NCI-H774 (cell line): ENCODE measurements around the gene PGAP1.

Source experiments
- DNase-seq: peaks from one replicate; lab custom pipeline; 2025; lab: John Stamatoyannopoulos, UW

The PGAP1 gene

DNA sequence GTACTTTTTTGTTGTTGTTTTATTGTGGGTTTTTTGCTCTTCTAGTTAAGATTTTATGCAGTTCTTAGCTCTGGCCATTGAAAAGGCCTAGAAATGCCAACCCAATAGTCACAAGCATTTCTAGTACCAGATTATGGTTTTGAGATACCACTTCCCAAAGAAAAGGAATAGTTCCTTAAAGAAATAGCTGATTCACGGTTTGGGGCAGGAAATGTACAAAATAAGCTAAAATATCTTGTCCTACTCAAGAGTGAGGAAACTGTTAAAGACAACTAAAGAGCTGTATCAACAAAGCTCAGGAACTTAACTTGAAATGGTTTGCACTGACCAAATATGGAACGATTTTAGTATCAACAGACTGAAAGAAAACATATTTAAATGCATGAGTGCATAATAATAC is 35.4 kb downstream of the PGAP1 start:
- DNase-seq, result no peak

DNA sequence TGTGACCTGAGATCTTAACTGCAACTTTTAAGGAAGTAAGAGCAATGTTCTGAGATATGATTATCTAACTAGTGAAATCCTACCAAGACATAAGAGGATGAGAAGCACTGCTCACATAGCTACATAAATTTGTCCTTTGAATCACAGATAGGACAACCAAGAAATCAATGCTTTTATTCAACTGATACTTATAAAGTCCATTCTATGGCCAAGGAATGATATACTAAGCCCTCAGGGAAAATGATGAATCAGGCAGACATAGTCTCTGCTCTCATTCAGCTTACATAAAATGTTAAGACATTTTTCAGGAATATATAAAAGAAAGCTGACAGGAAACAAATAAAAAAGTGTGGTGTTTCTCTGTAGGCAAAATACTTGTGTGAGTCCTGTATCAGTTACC is 39.1 kb downstream of the PGAP1 start:
- no peak for DNase-seq

DNA sequence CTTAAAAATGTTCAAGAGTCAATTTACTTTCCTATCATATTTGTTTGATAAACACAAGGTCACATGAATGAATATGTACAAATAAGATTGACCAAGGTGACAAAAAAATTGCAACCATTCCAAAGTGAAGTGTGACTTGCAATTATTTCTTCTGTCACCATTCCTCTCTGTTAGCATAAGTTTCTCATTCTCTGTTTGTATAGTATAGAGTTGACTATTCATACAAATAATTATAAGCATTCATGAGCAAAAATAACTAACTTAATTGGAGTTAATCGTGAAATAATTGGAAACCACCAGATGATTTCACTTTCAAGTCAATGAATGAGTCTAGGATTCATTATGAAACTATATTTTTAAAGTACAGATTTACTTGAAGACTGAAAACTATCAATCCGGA is 42.1 kb downstream of the PGAP1 start:
- no peak for DNase-seq

DNA sequence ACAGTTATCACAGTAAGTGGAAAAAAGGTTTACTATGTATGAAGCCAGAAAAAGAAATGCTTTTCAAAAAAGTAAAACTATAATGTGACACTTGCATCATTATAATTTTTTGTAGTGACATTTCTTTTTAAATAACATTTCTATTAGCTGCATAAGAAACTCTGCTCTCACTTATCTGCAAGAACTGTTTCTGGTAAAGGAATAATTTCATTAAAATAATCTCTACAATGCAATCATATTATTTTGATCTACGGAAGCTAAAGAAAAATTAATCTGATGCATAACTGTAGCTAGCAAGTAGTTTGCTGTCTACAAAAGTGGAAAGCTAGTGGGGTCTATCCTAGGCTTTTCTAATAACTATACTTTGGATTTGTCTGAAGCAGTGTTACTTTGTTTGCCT is 50.1 kb downstream of the PGAP1 start:
- no peak for DNase-seq

DNA sequence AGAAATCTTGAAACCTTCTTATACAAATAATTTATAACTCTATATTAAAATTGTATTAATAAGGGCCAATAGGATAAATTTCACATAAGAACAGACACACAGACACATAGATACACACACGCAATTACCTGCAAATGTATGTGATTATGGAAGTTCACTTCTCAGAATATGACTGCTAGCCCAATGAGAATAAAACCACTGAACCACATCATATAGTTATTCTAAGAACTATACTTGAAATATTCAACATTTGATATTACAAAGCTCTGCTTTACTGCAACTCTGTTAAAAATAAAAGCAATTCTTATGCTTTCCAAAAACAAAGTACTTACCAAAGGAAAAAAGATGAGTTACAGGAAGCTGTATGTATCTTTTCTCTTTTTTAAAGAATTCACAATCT is 51.1 kb downstream of the PGAP1 start:
- DNase-seq, result no peak

DNA sequence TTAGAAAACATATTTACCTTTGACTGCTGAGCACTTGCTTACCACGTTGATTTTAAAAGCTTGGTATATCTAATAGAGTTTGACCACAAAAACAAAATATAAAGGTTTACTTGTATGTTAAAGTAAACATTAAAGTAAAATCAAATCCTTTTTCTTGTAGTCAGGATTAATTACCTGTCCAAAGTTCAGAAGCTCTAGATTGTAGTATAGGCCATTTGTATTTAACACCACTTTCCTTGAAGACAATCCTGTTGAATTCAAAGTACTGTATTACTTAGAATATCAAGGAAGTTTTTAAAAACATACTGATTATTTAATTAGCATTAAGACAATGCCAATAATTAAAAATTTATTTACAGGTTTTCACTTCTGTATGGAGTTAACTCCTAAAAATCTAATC is 53.0 kb downstream of the PGAP1 start:
- no peak for DNase-seq

DNA sequence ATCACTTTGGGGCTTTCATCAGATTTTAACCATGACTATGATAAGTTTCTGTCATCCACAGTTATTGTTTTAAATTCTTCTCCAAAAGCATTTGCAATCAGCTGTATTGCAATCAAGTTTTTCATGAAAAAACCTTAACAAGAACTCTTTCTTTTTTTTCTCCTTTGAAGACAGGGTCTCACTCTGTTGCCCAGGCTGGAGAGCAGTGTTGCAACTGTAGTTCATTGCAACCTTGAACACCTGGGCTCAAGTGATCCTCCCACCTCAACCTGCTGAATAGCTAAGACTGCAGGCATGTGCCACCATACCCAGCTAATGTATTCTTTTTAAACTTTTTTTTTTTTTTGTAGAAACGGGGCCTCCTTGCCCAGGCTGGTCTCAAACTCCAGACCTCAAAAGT is 71.9 kb downstream of the PGAP1 start:
- no peak for DNase-seq

DNA sequence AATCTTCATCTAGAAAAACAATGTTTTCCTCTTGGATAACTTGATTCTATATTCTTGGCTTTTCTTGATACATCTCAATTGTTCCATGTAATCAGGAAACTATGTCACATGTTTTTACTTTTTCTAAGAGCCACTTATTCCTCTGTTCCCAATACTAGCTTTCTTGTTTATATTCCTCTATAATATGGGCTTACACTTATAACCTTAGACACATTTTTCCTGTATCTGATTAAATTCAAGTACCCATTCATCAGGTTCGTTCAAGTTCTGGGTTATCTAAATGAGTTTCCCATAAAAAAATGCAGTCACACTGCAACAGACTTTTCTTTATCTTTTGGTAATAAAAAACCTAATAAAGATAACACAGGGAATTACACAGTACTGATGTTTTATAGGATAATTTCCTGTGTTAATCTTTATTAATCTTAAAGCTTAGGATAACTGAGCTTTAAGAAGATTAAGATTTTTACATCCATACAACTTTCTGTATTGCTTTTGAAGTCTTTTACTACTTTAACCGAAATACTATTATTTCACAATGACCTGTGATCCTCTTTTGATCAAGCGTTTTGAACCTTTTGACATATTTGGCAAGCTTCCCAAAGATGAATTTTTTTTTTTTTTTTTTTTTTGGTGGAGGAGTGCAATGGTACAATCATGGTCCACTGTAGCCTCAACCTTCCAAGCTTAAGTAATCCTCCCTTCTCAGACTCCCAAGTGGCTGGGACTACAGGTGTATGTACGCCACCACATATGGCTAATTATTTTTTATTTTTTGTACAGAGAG is 73.0 kb downstream of the PGAP1 start:
- no peak for DNase-seq

DNA sequence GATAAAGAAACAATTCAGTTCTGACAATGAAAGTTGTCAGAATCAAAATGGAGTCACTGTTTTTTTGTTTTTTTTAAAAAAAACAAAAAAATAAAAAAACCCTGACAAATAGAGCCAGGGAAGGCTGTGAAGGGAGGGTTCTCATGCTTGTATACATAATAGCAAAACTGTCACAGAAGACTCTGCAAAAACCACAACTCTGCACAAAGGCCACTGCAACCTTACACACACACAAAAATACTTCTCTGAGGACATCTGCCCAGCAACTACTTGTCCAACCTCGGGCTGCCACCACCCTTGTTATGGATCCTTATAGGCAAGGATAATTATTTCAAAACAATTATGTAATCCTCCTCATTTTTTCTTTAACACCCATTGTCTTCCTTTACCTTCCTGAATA is 75.4 kb downstream of the PGAP1 start:
- no peak for DNase-seq

DNA sequence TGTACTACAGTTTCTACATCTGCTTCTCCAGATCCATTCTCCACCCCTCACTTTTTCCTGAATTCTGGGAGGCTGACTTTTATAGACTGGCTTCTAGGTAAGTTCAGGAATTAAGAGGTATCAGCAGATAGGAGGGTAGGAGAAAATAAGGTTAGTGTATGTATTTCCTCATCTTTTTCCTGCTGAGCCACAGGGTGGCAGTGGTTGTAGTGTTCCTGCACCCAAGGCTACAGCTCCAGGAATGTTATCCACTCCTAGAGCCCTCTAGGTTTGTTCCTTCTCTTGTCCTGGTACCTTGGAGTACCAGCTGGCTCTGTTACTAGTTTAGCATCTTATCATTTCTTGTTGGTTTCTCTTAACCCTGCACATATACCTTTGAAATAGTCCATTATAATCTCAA is 76.6 kb downstream of the PGAP1 start:
- no peak for DNase-seq

DNA sequence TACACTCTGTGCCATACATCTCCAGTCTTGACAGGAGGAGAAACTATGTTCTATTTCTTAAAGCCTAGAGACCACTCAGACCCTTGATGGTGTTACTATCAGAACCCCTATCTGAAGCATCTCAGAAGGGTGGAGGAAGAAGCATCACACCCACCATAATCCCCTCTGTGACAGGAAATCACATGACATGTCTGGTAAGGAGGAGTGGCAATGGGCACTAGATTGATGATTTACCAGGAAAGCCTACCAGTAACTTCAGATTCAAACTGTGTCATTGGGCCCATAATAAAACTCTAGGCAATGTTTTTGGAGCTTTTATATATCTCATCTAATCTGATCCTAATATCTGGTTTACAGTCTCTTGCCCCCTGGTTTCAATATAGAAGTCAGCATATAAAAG is 80.2 kb downstream of the PGAP1 start:
- DNase-seq, result no peak

DNA sequence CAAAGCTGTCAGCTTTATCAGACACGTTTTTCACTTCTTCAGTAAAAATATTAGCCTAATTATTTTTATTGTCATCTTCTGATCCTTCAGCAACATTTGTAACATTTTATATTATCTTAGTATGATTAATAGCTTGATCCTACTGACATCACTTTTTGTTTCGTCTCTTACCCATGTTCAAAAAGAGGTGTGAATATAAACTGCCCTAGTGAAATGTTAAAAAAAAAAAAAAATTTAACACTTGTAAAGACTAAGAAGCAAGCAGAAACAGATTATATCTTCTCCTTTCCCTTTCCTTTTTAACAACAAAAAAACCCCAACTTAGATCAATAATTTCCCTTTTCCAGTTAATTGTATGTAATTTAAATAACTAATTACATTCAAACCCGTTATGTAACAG is 81.1 kb downstream of the PGAP1 start:
- DNase-seq, result no peak

DNA sequence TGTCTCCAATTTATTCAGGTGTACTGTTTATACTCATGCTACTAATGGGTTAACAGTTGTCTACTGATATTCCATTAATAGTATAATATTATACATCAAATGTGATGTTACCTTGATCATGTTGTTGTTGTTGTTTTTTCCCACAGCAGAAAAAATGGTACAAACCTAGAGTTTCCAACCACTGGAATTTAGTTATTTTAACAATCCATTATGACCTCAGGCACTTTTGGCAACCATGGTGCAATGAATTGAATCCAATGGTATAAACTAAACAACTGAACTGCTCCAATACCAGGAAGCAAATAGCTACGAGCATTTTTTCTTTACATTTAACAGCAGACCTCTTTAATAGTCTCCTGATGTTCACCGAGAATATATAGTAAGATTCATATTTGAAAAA is 86.3 kb downstream of the PGAP1 start:
- DNase-seq, result no peak

DNA sequence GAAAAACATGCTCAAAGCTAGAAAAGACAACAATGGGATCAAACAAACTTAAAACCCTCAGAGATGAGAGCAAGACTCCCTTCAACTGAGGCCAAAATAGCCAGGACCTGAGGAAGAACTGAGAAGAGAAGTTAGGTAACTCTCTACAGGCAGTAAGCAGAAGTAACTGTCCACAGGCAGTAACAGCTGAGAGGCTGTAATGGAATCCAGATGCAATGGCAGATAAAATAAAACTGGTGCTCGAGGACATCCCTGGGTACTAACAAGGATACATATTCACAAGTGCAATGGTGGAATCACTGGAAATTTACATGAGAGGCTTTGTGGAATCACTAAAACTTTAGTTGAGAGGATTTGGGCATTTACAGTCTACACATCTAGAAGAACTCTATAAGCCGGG is 86.9 kb downstream of the PGAP1 start:
- no peak for DNase-seq

DNA sequence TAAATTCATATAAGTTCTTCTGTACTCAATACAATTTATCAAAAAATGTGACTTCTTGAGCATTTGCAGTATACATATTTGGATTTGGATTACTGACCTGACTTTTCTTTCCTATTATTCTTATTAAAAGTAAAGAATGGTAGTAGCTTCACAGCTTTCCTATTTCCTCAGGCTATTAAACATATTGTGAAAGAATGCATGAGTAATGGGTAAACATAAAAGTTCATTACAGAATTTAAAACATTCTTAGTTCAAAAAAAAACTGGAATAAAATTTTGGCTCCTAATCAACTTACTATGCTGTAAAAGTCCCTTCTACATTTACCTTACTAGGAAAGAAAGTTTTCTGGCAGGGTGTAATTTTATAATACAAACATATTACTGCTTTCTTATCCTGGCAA is 90.1 kb downstream of the PGAP1 start:
- DNase-seq, result no peak

DNA sequence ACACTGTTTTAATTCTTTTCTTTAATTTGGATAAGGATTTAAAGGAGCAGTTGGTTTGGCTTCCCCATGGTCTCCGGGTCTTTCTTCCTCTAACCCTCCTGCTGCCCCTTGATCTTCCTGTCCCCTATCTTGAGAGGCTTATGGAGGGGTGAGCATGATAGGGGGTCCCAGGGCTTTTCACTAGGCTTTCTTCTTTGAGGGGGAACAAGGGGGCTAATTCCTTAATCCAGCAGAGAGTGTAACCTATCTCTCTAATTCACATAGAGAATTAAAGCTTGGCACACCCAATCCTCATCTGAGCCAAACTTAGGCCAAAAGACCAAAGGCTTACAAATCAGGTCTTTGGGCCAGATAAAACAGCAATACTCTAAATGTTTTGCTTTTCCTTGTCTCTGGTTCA is 95.8 kb downstream of the PGAP1 start:
- no peak for DNase-seq

DNA sequence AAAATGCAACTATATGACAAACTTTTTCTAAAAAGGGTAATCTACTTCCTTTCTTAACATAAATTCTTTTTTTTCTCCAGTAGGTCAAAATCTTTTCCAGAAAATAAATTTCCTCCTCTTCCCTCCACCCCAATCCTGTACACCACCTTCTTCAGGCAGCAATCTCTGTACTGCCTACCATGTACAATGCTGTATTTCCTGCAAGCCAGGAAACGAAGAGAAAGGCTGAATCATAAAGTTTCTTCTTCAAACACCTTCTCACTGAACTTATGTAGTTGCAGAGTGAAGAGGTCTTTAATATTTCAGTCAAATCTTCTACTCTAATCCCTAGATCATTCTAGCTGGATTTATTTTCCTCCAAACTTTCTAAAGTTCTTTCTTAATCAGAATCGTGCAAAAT is 99.2 kb downstream of the PGAP1 start:
- no peak for DNase-seq

DNA sequence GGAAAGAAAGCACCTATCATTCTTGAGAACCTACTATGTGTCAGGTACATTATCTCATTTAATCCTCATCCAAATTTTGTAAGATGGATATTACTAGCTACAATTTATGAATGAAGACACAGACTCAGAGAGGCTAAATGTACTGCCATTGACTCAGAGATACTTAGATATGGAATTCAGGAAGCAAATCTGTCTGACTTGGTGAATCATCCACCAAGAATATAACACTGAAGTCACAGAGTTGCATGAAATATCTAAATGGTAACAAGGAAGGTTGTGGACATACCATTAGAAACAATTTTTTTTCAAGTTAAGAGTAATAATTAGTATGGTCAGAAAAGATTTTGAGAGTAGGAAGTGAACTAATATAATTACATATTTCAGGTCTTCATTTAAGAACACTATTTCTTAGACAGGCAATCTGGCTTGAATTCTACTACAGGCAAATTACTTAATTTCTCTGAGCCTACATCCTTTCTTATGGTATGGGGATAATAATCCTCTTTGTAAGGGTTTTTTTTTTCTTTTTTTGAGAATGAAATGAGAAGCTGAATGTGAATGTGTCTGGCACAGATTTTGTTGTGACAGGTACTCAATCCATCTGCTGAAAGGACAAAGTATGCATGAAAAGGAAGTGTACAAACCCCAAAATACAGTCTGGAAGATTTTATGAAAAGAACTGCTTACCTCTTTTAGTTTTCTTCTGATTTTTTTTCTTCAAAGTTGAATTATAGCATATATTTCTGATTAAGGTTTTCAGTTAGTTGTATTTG is 102.6 kb downstream of the PGAP1 start:
- DNase-seq, result no peak

DNA sequence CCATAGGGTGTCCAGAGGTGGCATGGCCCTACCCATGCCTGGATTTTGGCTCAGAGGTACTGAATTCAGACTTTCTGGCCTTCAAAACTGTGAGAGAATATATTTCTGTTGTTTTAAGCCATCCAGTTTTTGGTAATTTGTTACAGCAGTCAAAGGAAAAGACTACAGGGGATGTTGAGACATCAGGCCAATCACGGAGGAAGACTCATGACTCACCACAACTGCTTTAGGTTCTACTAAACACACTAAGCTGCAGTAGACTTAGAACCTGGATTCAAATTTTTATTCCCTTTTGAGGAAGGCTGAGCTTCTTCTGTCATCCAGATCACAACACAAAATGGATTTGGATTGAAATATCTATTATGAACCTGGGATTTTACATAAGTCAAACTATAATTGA is 105.3 kb downstream of the PGAP1 start:
- no peak for DNase-seq

DNA sequence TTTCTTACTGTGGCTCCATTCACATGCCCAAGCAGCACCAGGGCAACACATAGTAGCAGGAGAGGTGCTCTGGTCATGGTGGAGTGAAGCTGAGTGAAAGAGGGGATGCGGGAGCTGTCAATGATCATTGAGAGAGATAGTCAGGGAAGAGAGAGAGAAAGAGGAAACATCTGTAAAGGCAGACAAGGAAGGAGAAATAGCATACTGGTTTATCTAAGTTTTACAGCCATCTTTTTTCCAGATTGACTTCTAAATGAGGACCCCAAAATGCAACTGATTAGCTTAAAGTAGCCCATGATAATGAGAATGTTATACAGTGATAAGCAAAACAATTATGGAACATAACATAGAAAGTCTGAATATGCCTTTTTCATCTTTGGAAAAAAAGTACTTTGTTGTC is 117.2 kb downstream of the PGAP1 start, which contains the start of gene C2orf66:
Gene C2orf66 (minus strand): TSS at position 96 of the 400 bp plus-strand sequence. CDS start 19 bp downstream, at position 77.
- DNase-seq, result no peak

DNA sequence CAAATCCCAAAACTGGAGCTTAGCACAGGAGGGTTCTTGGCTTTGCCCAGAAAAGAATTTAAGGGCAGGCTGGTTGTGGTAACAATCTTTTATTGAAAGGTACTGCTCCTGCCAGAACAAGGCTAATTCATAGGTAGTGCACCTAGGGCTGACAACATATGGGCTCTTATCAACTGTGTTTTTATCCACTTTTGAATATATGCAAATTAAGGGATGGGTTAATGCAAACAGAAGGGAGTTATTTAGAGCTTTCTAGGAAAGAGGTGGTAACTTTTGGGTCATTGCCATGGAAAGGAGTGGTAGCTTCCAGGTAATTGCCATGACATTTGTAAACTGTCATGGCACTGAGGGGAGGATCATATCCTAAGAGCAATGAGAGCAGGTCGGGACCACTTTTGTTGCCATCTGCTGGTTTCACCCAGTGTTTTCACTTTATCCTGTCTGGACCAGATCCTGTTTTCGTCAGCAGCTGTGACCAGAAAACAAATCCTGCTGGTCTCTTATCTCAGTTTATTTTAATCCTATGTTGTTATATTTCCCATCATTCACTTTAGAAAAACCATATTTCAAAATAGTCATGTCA is 118.3 kb downstream of the PGAP1 start:
- no peak for DNase-seq

DNA sequence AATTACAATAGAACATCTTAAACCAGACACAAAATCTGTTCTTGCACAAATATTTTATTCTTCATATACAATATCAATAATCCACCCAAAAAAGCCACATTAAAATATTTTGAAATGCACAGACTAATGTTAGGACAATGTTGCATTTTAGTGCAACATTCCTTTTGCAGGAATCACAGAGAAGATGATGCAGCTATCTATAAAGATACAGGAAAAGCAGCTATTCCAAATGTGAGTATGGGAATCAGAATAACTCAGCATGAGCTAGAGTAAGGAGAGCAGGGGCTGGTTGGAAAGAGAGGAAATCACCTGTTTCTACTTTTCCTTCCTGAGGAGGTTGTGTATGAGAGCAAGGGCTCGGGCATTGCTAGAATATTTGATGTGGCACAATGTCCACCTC is 122.1 kb downstream of the PGAP1 start:
- DNase-seq, result no peak

DNA sequence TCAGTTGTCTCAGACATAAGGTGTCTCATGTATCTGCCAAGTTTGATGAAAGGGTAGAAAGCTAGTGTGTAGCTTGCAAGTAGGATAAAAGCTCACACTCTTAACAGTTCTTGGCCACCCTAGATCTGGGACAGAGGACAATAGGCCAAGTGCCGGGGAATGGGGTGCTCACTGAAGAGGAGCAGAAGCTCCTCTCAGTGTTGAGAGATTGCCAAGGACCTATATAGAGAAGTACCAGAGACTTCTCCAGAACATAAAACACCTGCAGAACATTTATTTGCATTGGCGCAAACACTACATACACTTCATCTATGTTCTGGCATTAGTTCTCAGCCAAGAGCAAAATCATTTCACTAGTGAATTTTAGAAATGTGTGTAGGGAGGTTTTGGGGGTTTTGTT is 124.1 kb downstream of the PGAP1 start:
- no peak for DNase-seq
